ENCODE data around the gene NDUFA1.
"Not testable (repeated sequence)": the region's sequence is repeated elsewhere in the genome, so short reads cannot be mapped to it uniquely, and the experiment has no call there.

The NDUFA1 gene

GRCh38 chrX:119916310-119916709, 44.7 kb downstream of the NDUFA1 start:
- no peaks in the 10 kb centered on the region for H3K4me1 ChIP-seq (ENCODE audit: insufficient read depth, low read length, severe bottlenecking)
- TF ChIP-seq EZH2 (IDR thresholded peaks at IDR 0.05; ENCODE audit: borderline replicate concordance, low read length) (no peak), CTCF (IDR thresholded peaks at IDR 0.05; ENCODE audit: low read length) (no peak)

GRCh38 chrX:119917877-119918276, 46.2 kb downstream of the NDUFA1 start:
- TF ChIP-seq CTCF (IDR thresholded peaks at IDR 0.05; ENCODE audit: low read length) (no peak), EZH2 (IDR thresholded peaks at IDR 0.05; ENCODE audit: borderline replicate concordance, low read length) (no peak)
- Histone ChIP-seq H3K36me3 (ENCODE audit: insufficient read depth, low read length) (no peaks in the 10 kb centered on the region), H3K4me3 (ENCODE audit: low read depth, low read length, poor library complexity, severe bottlenecking) (no peak overlapping the region), H3K79me2 (ENCODE audit: insufficient read depth, low read length) (no peaks in the 10 kb centered on the region), H3K4me1 (ENCODE audit: insufficient read depth, low read length, severe bottlenecking) (no peaks in the 10 kb centered on the region), H3F3A (ENCODE audit: insufficient read depth, low read length) (no peaks in the 10 kb centered on the region), H4K20me1 (ENCODE audit: insufficient read depth, low read length) (no peaks in the 10 kb centered on the region), H3K27ac (ENCODE audit: low read depth, low read length, poor library complexity, severe bottlenecking) (no peak overlapping the region), H3K27me3 (ENCODE audit: insufficient read depth, low read length) (no peaks in the 10 kb centered on the region), H3K9me2 (ENCODE audit: low read depth, low read length) (no peaks in the 10 kb centered on the region), H3K9me3 (ENCODE audit: low read length) (no peaks in the 10 kb centered on the region), H2AFZ (ENCODE audit: low read length) (no peak overlapping the region), H3K9ac (ENCODE audit: low read length) (no peak overlapping the region), H3K4me2 (ENCODE audit: low read length) (no peak overlapping the region)

More at GRCh38 chrX:119916310-119916709, 44.7 kb downstream of the NDUFA1 start:
- H3K27ac ChIP-seq (ENCODE audit: low read depth, low read length, poor library complexity, severe bottlenecking), result no peak overlapping the region
- no peaks in the 10 kb centered on the region for H3K9me3 ChIP-seq (ENCODE audit: low read length)
- H3K9me2 ChIP-seq (ENCODE audit: low read depth, low read length), result no peaks in the 10 kb centered on the region
- no peak overlapping the region for H3K9ac ChIP-seq (ENCODE audit: low read length)
- no peaks in the 10 kb centered on the region for H3K79me2 ChIP-seq (ENCODE audit: insufficient read depth, low read length)
- H2AFZ ChIP-seq (ENCODE audit: low read length), result no peak overlapping the region
- H3K4me2 ChIP-seq (ENCODE audit: low read length), result no peak overlapping the region
- H3F3A ChIP-seq (ENCODE audit: insufficient read depth, low read length), result no peaks in the 10 kb centered on the region
- no peaks in the 10 kb centered on the region for H3K36me3 ChIP-seq (ENCODE audit: insufficient read depth, low read length)
- no peaks in the 10 kb centered on the region for H4K20me1 ChIP-seq (ENCODE audit: insufficient read depth, low read length)
- no peaks in the 10 kb centered on the region for H3K27me3 ChIP-seq (ENCODE audit: insufficient read depth, low read length)
- H3K4me3 ChIP-seq (ENCODE audit: low read depth, low read length, poor library complexity, severe bottlenecking), result no peak overlapping the region

GRCh38 chrX:119919835-119920585, 48.4 kb downstream of the NDUFA1 start:
- peaks cover 3% of the 10 kb centered on the region; the same call in 1 of the 2 replicates for H3K36me3 ChIP-seq (ENCODE audit: insufficient read depth, low read length)
- no peaks in the 10 kb centered on the region for H3K4me1 ChIP-seq (ENCODE audit: insufficient read depth, low read length, severe bottlenecking)
- H3K4me3 ChIP-seq (ENCODE audit: low read depth, low read length, poor library complexity, severe bottlenecking), result no peak overlapping the region
- no peaks in the 10 kb centered on the region for H3F3A ChIP-seq (ENCODE audit: insufficient read depth, low read length)
- no peaks in the 10 kb centered on the region for H3K27me3 ChIP-seq (ENCODE audit: insufficient read depth, low read length)
- H2AFZ ChIP-seq (ENCODE audit: low read length), result no peak overlapping the region
- H4K20me1 ChIP-seq (ENCODE audit: insufficient read depth, low read length), result no peaks in the 10 kb centered on the region
- no peak for TF ChIP-seq CTCF (IDR thresholded peaks at IDR 0.05; ENCODE audit: low read length)
- TF ChIP-seq EZH2 (IDR thresholded peaks at IDR 0.05; ENCODE audit: borderline replicate concordance, low read length), result no peak
- no peaks in the 10 kb centered on the region for H3K79me2 ChIP-seq (ENCODE audit: insufficient read depth, low read length)
- H3K27ac ChIP-seq (ENCODE audit: low read depth, low read length, poor library complexity, severe bottlenecking), result no peak overlapping the region
- H3K4me2 ChIP-seq (ENCODE audit: low read length), result no peak overlapping the region
- H3K9ac ChIP-seq (ENCODE audit: low read length), result no peak overlapping the region
- no peaks in the 10 kb centered on the region for H3K9me3 ChIP-seq (ENCODE audit: low read length)
- H3K9me2 ChIP-seq (ENCODE audit: low read depth, low read length), result no peaks in the 10 kb centered on the region

- not testable (repeated sequence) for H3K4me2 ChIP-seq (ENCODE audit: low read length); H3K9ac ChIP-seq (ENCODE audit: low read length); H3K9me3 ChIP-seq (ENCODE audit: low read length); H4K20me1 ChIP-seq (ENCODE audit: insufficient read depth, low read length); H3K9me2 ChIP-seq (ENCODE audit: low read depth, low read length); H3K36me3 ChIP-seq (ENCODE audit: insufficient read depth, low read length); H3F3A ChIP-seq (ENCODE audit: insufficient read depth, low read length); H3K27me3 ChIP-seq (ENCODE audit: insufficient read depth, low read length); H3K4me1 ChIP-seq (ENCODE audit: insufficient read depth, low read length, severe bottlenecking); H2AFZ ChIP-seq (ENCODE audit: low read length); H3K4me3 ChIP-seq (ENCODE audit: low read depth, low read length, poor library complexity, severe bottlenecking); H3K79me2 ChIP-seq (ENCODE audit: insufficient read depth, low read length); H3K27ac ChIP-seq (ENCODE audit: low read depth, low read length, poor library complexity, severe bottlenecking)
Measured at GRCh38 chrX:119922391-119922790, 50.8 kb downstream of the NDUFA1 start.
